CD4-positive, alpha-beta T cell treated with Interleukin-6 at 100 ng/mL for 8 hours (primary cell): ENCODE measurements around the gene STARD4.

Experiments used
- DNase-seq: peaks from one replicate; pipeline ENCODE4 v3.0.0-alpha.2; 2020; ENCODE audit warnings: mixed read lengths, low spot score

STARD4 gene

GRCh38 chr5:111520908-111521307 lies 8.6 kb upstream of the STARD4 start:
- DNase-seq: no peak

- DNase-seq: no peak
These were observed 6.4 kb upstream of the STARD4 start for GRCh38 chr5:111518777-111519176.

- no peak for DNase-seq
These were observed 5.6 kb upstream of the STARD4 start for GRCh38 chr5:111517853-111518501.

GRCh38 chr5:111514087-111514486 lies 1.8 kb upstream of the STARD4 start:
- DNase-seq: no peak

- no peak for DNase-seq
These were observed 791 bp upstream of the STARD4 start for GRCh38 chr5:111513131-111513520.

GRCh38 chr5:111511831-111512374 lies 432 bp downstream of the STARD4 start:
- no peak for DNase-seq

- no peak for DNase-seq
These were observed 1.0 kb downstream of the STARD4 start for GRCh38 chr5:111511174-111511830.

- DNase-seq: no peak
These were observed 3.2 kb downstream of the STARD4 start for GRCh38 chr5:111509119-111509518.

GRCh38 chr5:111507276-111507675 lies 5.1 kb downstream of the STARD4 start:
- no peak for DNase-seq

GRCh38 chr5:111505096-111505495 lies 7.2 kb downstream of the STARD4 start:
- DNase-seq: no peak

GRCh38 chr5:111502956-111503355 lies 9.4 kb downstream of the STARD4 start:
- DNase-seq: no peak

- no peak for DNase-seq
These were observed 14.0 kb downstream of the STARD4 start for GRCh38 chr5:111498346-111498745.

GRCh38 chr5:111495159-111495558 lies 17.2 kb downstream of the STARD4 start:
- DNase-seq: no peak

- DNase-seq: no peak
These were observed 17.9 kb downstream of the STARD4 start for GRCh38 chr5:111494355-111494999.

- DNase-seq: no peak
These were observed 19.3 kb downstream of the STARD4 start for GRCh38 chr5:111493031-111493430.

GRCh38 chr5:111488353-111488752 lies 24.0 kb downstream of the STARD4 start:
- DNase-seq: no peak

GRCh38 chr5:111486926-111487325 lies 25.4 kb downstream of the STARD4 start:
- no peak for DNase-seq

GRCh38 chr5:111486055-111486454 lies 26.3 kb downstream of the STARD4 start:
- no peak for DNase-seq

- DNase-seq: no peak
These were observed 32.0 kb downstream of the STARD4 start for GRCh38 chr5:111480346-111480745.

- no peak for DNase-seq
These were observed 33.4 kb downstream of the STARD4 start for GRCh38 chr5:111478898-111479297.

- no peak for DNase-seq
These were observed 34.1 kb downstream of the STARD4 start for GRCh38 chr5:111478266-111478665.

GRCh38 chr5:111472579-111472978 lies 39.8 kb downstream of the STARD4 start:
- DNase-seq: no peak

GRCh38 chr5:111472096-111472495 lies 40.2 kb downstream of the STARD4 start:
- no peak for DNase-seq
